ENCODE results near the gene AFAP1L1.

AFAP1L1 gene

GRCh38 chr5:149344151-149344550, 72.5 kb downstream of the AFAP1L1 start:
- no peak for DNase-seq (ENCODE audit: low read depth in 2 of 2, low spot score in 1 of 2)

- peak; percentile 67 to 72 for DNase-seq (ENCODE audit: low read depth in 2 of 2, low spot score in 1 of 2)
Observed at GRCh38 chr5:149345147-149345891, 73.7 kb downstream of the AFAP1L1 start, which contains the start of gene GRPEL2. Gene GRPEL2 (plus strand): TSS chr5:149345499. CDS start chr5:149345540, 41 bp downstream.

- no peak for DNase-seq (ENCODE audit: low read depth in 2 of 2, low spot score in 1 of 2)
Observed at GRCh38 chr5:149345892-149346222, 74.2 kb downstream of the AFAP1L1 start.

GRCh38 chr5:149348518-149348917, 76.9 kb downstream of the AFAP1L1 start:
- no peak for DNase-seq (ENCODE audit: low read depth in 2 of 2, low spot score in 1 of 2)

DNA sequence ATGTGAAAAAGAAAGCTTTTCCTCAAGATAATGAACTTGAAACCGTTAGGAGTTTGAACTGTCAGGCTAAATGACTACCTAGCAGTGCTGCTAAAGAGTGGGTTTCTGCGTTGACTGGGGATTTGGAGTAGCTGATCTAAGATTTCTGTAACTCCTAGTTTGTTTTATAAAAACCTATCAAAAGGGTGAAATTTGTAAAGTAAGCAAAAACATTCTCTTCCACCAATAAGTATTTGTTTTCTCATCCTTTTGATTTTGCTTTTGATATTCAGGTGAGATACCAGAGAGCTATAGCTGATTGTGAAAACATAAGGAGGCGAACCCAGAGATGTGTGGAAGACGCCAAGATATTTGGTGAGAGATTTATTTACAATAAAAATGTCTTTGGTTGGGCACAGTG, 77.7 kb downstream of the AFAP1L1 start:
- DNase-seq (ENCODE audit: low read depth in 2 of 2, low spot score in 1 of 2), result no peak

DNA sequence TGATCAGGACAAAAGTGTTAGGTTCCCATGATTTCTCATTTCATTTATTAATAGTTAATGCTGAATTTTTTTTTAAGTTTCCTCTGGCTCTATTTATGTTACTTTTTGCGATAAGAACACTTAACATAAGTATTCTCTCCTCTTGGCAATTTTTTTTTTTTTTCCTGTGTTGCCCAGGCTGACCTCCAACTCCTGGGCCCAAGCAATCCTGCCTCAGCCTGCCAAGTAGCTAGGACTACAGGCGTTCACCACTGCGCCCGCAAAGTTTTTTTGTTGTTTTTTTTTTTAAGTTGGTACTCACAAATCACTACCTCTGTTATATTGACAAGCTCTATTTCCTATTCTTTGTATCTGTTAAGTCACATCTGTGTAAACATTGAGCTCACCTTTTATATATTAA, 80.5 kb downstream of the AFAP1L1 start:
- no peak for DNase-seq (ENCODE audit: low read depth in 2 of 2, low spot score in 1 of 2)

DNA sequence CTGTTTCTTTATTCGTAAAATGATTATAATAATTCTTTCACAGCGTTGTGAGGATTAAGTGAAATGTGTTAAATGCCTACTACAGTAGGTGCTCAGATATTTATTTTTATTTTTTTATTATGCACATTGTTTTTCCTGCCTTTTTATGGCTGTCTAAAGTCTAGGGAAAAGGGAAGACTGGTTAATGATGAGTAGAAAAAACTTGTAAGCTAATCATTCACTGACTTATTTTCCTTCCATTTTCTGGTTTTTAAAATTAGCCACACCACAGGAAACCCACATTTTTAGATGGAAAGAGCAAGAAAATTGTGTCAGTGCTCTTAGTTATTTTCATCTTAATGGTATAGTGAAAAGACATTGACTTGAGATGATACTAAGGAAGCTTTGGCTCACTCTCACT, 82.3 kb downstream of the AFAP1L1 start:
- DNase-seq (ENCODE audit: low read depth in 2 of 2, low spot score in 1 of 2), result no peak

GRCh38 chr5:149355688-149356087, 84.0 kb downstream of the AFAP1L1 start:
- no peak for DNase-seq (ENCODE audit: low read depth in 2 of 2, low spot score in 1 of 2)

DNA sequence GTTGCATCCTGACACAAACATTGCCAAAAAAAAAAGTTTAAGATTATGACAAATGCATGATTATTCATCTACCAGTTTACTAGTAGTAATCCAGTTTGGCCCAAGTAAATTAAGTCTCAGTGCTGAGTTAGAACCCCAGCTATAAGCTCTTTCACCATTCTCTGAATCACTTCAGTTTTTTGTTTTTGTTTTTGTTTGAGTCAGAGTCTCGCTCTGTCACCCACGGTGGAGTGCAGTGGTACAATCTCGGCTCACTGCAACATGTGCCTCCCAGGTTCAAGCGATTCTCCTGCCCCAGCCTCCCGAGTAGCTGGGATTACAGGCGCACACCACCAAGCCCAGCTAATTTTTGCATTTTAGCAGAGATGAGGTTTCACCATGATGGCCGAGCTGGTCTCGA, 84.7 kb downstream of the AFAP1L1 start:
- no peak for DNase-seq (ENCODE audit: low read depth in 2 of 2, low spot score in 1 of 2)

DNA sequence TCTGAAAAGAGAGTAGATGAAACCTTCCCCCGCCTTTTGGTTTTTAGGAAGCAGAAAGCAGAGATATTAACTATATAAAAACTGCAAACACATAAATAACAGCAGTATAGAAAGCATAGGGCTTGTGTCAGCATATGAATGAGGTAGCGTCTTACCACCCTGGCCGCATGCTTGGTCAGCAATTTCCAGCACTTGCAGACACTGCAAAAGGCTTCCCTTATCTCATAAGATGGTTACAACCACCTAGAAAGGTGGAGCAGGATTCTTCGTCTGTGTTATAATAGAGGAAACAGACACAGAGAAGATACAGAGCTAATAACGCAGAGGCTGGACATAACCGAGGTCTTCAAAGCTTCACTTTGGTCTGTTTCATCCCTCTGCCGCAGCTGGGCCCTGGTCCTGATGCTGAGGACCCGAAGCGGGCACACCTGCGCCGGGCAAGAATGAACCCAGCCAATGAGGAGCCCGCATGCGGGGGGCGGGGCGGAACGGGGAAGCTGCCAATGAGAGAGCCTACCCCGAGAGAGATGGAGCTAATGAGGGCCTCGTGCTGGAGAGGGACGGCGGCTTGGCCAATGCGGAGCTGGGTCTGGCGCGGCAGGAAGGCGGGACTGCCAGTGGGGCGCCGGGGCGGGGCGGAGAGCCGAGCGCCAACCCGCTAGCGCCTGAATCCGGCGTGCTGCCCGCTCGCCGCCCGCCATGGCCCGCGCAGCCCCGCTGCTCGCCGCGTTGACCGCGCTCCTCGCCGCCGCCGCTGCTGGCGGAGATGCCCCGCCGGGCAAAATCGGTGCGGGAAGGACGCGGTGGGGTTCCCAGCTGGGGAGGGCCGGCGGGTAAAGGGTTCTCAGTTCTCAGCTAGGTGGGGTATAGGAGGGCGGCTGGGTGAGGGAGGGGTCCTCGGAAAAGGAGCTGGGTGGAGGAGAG, 86.0 kb downstream of the AFAP1L1 start, which contains the start of gene PCYOX1L:
TSS of gene PCYOX1L (plus strand) at position 677 of the 924 bp plus-strand sequence. CDS start at position 700, 23 bp downstream.
- peak; percentile 67 to 95 for DNase-seq (ENCODE audit: low read depth in 2 of 2, low spot score in 1 of 2)

DNA sequence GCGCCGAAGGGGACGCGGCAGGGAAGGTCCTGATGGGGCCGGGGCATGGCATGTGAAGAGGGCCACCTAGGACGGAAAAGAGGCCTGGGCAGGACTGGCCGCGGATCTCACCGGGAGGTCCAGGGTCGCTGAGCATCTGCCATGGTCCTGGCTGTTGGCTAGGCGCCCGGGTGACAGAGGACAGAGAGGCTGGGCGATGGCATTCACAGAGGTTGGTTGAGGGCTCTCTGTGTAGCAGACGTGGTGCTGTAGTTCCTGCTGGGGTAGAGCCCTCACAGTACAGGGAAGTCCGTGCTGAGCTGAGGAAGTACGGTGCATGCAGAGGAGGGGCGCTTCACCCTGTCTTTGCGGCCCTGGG, 86.6 kb downstream of the AFAP1L1 start:
- no peak for DNase-seq (ENCODE audit: low read depth in 2 of 2, low spot score in 1 of 2)

GRCh38 chr5:149358868-149359495, 87.3 kb downstream of the AFAP1L1 start:
- DNase-seq (ENCODE audit: low read depth in 2 of 2, low spot score in 1 of 2), result no peak

DNA sequence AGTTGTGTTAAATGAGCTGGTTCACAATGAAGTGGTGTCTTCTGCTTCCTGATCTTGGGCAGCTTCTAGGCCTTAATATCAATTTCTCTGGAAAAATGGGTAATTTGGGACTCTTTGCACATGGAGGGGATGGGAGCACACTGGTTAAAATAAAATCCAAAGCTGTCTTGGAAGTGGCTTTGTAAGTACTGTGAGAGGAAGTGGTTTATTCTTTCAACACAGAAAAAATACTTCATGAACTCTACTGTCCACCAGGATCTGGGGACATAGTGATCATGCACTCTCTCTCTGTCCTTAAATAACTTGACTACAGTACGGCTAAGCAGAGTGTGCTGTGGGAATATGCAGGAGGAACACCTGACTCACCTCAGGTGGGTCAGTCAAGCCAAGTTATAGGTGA, 88.6 kb downstream of the AFAP1L1 start:
- DNase-seq (ENCODE audit: low read depth in 2 of 2, low spot score in 1 of 2), result no peak

DNA sequence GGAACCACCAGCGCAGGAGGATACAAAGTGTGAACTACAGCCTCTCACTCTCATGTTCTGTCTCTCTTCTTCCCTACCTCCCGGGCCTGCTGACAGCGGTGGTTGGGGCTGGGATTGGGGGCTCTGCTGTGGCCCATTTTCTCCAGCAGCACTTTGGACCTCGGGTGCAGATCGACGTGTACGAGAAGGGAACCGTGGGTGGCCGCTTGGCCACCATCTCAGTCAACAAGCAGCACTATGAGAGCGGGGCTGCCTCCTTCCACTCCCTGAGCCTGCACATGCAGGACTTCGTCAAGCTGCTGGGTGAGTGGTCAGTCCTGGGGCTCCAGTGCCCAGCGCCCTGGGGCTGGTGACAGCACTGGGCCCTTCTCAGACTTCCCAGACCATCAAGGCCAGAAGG, 90.9 kb downstream of the AFAP1L1 start:
- no peak for DNase-seq (ENCODE audit: low read depth in 2 of 2, low spot score in 1 of 2)

GRCh38 chr5:149363358-149363757, 91.7 kb downstream of the AFAP1L1 start:
- DNase-seq (ENCODE audit: low read depth in 2 of 2, low spot score in 1 of 2), result no peak

DNA sequence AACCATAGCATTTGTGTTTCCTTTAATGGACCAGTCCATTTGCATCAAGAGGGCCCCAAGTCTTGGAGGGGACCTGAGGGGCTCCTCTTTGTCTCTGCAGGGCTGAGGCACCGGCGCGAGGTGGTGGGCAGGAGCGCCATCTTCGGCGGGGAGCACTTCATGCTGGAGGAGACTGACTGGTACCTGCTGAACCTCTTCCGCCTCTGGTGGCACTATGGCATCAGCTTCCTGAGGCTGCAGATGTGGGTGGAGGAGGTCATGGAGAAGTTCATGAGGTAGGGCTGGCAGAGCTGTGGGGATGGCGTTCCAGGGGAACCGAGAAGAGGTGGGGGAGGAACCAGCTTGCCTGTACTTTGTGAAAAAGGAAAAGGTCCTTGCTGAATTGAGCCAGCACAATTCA, 92.3 kb downstream of the AFAP1L1 start:
- DNase-seq (ENCODE audit: low read depth in 2 of 2, low spot score in 1 of 2), result no peak

DNA sequence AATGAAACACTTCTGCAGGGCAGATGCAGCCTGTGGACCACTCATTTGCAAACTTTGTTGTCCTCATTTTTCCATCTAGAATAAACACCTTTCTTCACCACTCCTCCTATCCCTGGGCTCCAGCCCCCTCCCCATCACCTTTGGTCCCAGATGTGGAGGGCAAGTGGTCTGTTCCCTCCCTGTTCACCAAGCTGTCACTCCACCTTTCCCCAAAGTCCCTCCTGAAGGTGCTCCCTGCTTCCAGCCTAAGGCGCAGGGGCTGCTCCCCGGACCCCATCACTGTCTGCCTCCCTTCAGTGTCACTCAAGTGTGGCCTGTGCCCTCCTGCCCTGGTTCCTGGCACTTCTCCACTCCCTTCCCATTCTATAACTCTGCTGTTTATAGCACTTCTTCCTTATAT, 93.1 kb downstream of the AFAP1L1 start:
- DNase-seq (ENCODE audit: low read depth in 2 of 2, low spot score in 1 of 2), result no peak

GRCh38 chr5:149365418-149365817, 93.8 kb downstream of the AFAP1L1 start:
- DNase-seq (ENCODE audit: low read depth in 2 of 2, low spot score in 1 of 2), result no peak

GRCh38 chr5:149366169-149366729, 94.6 kb downstream of the AFAP1L1 start:
- DNase-seq (ENCODE audit: low read depth in 2 of 2, low spot score in 1 of 2), result no peak

DNA sequence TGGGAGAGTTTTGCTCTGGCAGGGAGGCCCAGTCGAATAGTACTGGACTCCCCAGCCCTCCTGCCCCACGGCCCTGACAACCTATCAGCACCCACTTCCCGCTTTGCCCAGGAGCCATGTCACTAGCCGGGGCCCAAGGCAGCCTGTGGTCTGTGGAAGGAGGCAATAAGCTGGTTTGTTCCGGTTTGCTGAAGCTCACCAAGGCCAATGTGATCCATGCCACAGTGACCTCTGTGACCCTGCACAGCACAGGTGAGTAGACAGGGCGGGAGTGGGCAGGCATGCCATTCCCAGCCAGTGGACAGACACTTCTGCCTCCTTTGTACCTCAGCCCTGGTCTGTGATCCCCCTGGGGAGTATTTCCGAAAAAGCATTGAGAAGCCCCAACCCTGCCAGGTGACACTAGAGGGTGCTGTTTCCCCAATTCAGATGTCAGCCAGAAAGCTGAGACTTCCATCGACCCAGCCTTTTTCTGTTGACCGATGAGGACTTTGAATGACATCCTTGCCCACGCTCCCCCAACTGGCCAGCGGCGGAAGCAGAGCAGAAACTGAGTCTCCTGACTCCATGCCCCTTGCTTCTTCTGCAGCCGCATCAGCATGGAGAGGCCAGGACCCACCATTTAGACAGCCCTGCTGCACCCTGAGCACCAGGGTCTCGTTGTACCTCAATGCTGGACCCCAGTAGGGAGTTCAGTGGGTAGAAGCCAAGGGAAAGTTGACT, 95.8 kb downstream of the AFAP1L1 start:
- peak in 1 of 2 donors; percentile 29 for DNase-seq (ENCODE audit: low read depth in 2 of 2, low spot score in 1 of 2)

Measured in stimulated activated CD8-positive, alpha-beta memory T cell treated with anti-CD3 and anti-CD28 coated beads, Interleukin-4, amount 100 ng/mL, for 1 hour (primary cell).